Left kidney (tissue), 8 donors: ENCODE data around the gene COMMD8. TPM values are rescaled to one million over a fixed set of nuclear protein-coding genes. Genes with fewer than 3 reads are reported as not detected.
"Not testable (repeated sequence)": the region's sequence is repeated elsewhere in the genome, so short reads cannot be mapped to it uniquely, and the experiment has no call there.

Source experiments
- DNase-seq: peaks from one replicate; pipeline ENCODE4 v3.0.0-alpha.2; 2013
- long read RNA-seq, 8 donors: transcript quantifications; one replicate each; lab custom pipeline, GENCODE V29; 2026
- polyA plus RNA-seq: library from polyadenylated mRNA; unstranded; fragments of 120-200 nt; gene quantifications from one replicate; pipeline ENCODE4 v1.2.1, GENCODE V29; 2013; ENCODE audit not compliant: insufficient read length

Gene COMMD8
- polyA plus RNA-seq = 38.7 TPM
- long read RNA-seq, donor 1, transcript COMMD8-201 (5 exons, 1,469 nt) = major isoform, 25 of 25 reads
- long read RNA-seq, donor 1, partial matches to known transcripts = 0 of 25 reads
- long read RNA-seq, donor 1, other reads (novel, unspliced or antisense) = 0 of 25 reads
- long read RNA-seq, donor 2, transcript COMMD8-201 (5 exons, 1,469 nt) = major isoform, 25 of 25 reads
- long read RNA-seq, donor 2, partial matches to known transcripts = 0 of 25 reads
- long read RNA-seq, donor 2, other reads (novel, unspliced or antisense) = 0 of 25 reads
- long read RNA-seq, donor 3, transcript COMMD8-201 (5 exons, 1,469 nt) = major isoform, 16 of 21 reads
- long read RNA-seq, donor 3, partial matches to known transcripts = 5 of 21 reads
- long read RNA-seq, donor 3, other reads (novel, unspliced or antisense) = 0 of 21 reads
- long read RNA-seq, donor 4, partial matches to known transcripts = 0 of 2 reads
- long read RNA-seq, donor 4, other reads (novel, unspliced or antisense) = 0 of 2 reads
- long read RNA-seq, donor 5, transcript COMMD8-201 (5 exons, 1,469 nt) = major isoform, 55 of 62 reads
- long read RNA-seq, donor 5, partial matches to known transcripts = 7 of 62 reads
- long read RNA-seq, donor 5, other reads (novel, unspliced or antisense) = 0 of 62 reads
- long read RNA-seq, donor 6, transcript COMMD8-201 (5 exons, 1,469 nt) = major isoform, 23 of 24 reads
- long read RNA-seq, donor 6, partial matches to known transcripts = 0 of 24 reads
- long read RNA-seq, donor 6, other reads (novel, unspliced or antisense) = 0 of 24 reads
- long read RNA-seq, donor 7, transcript COMMD8-201 (5 exons, 1,469 nt) = major isoform, 33 of 34 reads
- long read RNA-seq, donor 7, partial matches to known transcripts = 0 of 34 reads
- long read RNA-seq, donor 7, other reads (novel, unspliced or antisense) = 0 of 34 reads
- long read RNA-seq, donor 8, transcript COMMD8-201 (5 exons, 1,469 nt) = major isoform, 14 of 14 reads
- long read RNA-seq, donor 8, partial matches to known transcripts = 0 of 14 reads
- long read RNA-seq, donor 8, other reads (novel, unspliced or antisense) = 0 of 14 reads

- peak; percentile 96 for DNase-seq
Observed at GRCh38 chr4:47463235-47463956, at the start of gene COMMD8. Gene COMMD8 (minus strand): TSS chr4:47463702. CDS start chr4:47463651, 51 bp downstream.

GRCh38 chr4:47510506-47511143, 47.1 kb upstream of the COMMD8 start:
- no peak for DNase-seq

- no peak for DNase-seq
Observed at GRCh38 chr4:47505666-47506065, 42.2 kb upstream of the COMMD8 start.

- DNase-seq = no peak
Observed at GRCh38 chr4:47505147-47505546, 41.6 kb upstream of the COMMD8 start.

GRCh38 chr4:47500776-47501175, 37.3 kb upstream of the COMMD8 start:
- no peak for DNase-seq

- DNase-seq = no peak
Observed at GRCh38 chr4:47499700-47500099, 36.2 kb upstream of the COMMD8 start.

GRCh38 chr4:47498899-47499298, 35.4 kb upstream of the COMMD8 start:
- DNase-seq = no peak

GRCh38 chr4:47494124-47494430, 30.6 kb upstream of the COMMD8 start:
- DNase-seq = no peak

- no peak for DNase-seq
Observed at GRCh38 chr4:47493238-47494123, 30.0 kb upstream of the COMMD8 start.

GRCh38 chr4:47490550-47490949, 27.0 kb upstream of the COMMD8 start:
- no peak for DNase-seq

- no peak for DNase-seq
Observed at GRCh38 chr4:47488706-47489105, 25.2 kb upstream of the COMMD8 start.

- DNase-seq = not testable (repeated sequence)
Observed at GRCh38 chr4:47486727-47487126, 23.2 kb upstream of the COMMD8 start.

GRCh38 chr4:47486231-47486673, 22.8 kb upstream of the COMMD8 start:
- no peak for DNase-seq

GRCh38 chr4:47485768-47486167, 22.3 kb upstream of the COMMD8 start:
- DNase-seq = no peak

- peak; percentile 92 for DNase-seq
Observed at GRCh38 chr4:47485047-47485692, 21.7 kb upstream of the COMMD8 start, which contains the start of gene ATP10D. Gene ATP10D (plus strand): TSS chr4:47485275. CDS start chr4:47512541, 27,266 bp downstream.

- no peak for DNase-seq
Observed at GRCh38 chr4:47484168-47484567, 20.7 kb upstream of the COMMD8 start.

GRCh38 chr4:47483745-47484144, 20.2 kb upstream of the COMMD8 start:
- no peak for DNase-seq

- DNase-seq = no peak
Observed at GRCh38 chr4:47482326-47482725, 18.8 kb upstream of the COMMD8 start.

- DNase-seq = no peak
Observed at GRCh38 chr4:47478804-47479203, 15.3 kb upstream of the COMMD8 start.

- no peak for DNase-seq
Observed at GRCh38 chr4:47475411-47475810, 11.9 kb upstream of the COMMD8 start.
